ENCODE results near the gene SPINDOC. TPM values are rescaled to one million over a fixed set of nuclear protein-coding genes. Genes with fewer than 3 reads are reported as not detected.

Gene SPINDOC
- total RNA-seq, 1 experiment from 2014 or later = 94.5 TPM

DNA sequence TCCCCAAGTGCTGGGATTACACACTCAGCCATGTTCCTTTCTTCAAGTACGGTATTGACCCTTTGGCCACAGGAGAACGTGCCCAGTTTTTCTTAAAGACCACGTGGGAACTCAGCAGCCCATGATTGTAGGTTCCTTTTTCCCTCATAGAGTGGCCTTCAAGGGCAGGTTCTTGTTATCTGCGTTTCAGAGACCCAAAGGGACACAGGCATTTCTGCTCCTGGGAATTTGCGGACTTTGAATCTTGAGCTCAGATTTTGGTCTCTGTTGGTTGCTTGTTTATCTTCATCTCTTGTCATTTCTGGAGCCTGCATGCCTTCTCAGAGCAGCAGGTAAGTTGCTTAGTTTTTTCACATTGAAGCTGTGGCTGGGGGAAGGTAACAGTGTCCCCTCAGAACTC, 37.7 kb downstream of the SPINDOC start:
- H3K4me3 ChIP-seq (ENCODE audit: low read depth, low read length, poor library complexity, severe bottlenecking) = no peak overlapping the region
- H3K27ac ChIP-seq (ENCODE audit: low read depth, low read length, poor library complexity, severe bottlenecking) = peak overlapping the region; percentile 41
- no peak for DNase-seq (ENCODE audit: low spot score)
- intact Hi-C loops (cut with micrococcal nuclease; ENCODE audit: unreplicated experiment) = no loop called here
- peaks cover 15% of the 10 kb centered on the region for H3K4me1 ChIP-seq (ENCODE audit: insufficient read depth, low read length, poor library complexity, severe bottlenecking)
- TF ChIP-seq EZH2 (IDR thresholded peaks at IDR 0.05; ENCODE audit: borderline replicate concordance, low read depth, low read length, poor library complexity, severe bottlenecking) = no peak
- TF ChIP-seq, protein P1, sequence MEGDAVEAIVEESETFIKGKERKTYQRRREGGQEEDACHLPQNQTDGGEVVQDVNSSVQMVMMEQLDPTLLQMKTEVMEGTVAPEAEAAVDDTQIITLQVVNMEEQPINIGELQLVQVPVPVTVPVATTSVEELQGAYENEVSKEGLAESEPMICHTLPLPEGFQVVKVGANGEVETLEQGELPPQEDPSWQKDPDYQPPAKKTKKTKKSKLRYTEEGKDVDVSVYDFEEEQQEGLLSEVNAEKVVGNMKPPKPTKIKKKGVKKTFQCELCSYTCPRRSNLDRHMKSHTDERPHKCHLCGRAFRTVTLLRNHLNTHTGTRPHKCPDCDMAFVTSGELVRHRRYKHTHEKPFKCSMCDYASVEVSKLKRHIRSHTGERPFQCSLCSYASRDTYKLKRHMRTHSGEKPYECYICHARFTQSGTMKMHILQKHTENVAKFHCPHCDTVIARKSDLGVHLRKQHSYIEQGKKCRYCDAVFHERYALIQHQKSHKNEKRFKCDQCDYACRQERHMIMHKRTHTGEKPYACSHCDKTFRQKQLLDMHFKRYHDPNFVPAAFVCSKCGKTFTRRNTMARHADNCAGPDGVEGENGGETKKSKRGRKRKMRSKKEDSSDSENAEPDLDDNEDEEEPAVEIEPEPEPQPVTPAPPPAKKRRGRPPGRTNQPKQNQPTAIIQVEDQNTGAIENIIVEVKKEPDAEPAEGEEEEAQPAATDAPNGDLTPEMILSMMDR (conservative IDR thresholded peaks at IDR 0.05; ENCODE audit: low read depth, low read length) = no peak
- no peaks in the 10 kb centered on the region for H3K9me3 ChIP-seq (ENCODE audit: low read depth, low read length, poor library complexity, severe bottlenecking)
- H3K36me3 ChIP-seq (ENCODE audit: insufficient read depth, low read length, poor library complexity, severe bottlenecking) = peaks cover 1% of the 10 kb centered on the region
- CTCF ChIA-PET = no interaction called here
- POLR2A ChIA-PET (ENCODE audit: low non-redundant PET) = no interaction called here
- H3K27me3 ChIP-seq (replicated peaks; ENCODE audit: insufficient read depth, low read depth, low read length, poor library complexity) = no peaks in the 10 kb centered on the region
- no TSS peak for BruUV-seq (replicated peaks)

DNA sequence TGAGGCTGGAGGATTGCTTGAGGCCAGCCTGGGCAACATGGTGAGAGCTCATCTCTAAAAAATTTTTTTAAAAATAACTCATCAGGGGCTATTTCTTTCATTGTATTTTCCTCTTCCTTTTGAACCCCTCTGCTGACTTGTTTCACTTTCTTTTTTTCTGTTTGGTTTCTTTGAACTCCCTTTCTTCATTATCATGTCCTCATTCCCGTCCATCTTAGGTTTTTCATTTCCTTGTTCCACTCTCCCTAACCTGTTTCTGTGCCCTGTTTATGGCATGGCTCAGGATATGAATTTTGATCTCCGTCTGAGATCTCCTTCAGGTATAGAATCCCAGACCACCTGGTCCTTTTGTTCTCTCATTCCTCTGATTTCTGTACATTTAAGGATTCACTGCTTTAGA, 38.1 kb downstream of the SPINDOC start:
- Histone ChIP-seq H3K27ac (ENCODE audit: low read depth, low read length, poor library complexity, severe bottlenecking) (peak overlapping the region; percentile 41), H3K27me3 (replicated peaks; ENCODE audit: insufficient read depth, low read depth, low read length, poor library complexity) (no peaks in the 10 kb centered on the region), H3K9me3 (ENCODE audit: low read depth, low read length, poor library complexity, severe bottlenecking) (no peaks in the 10 kb centered on the region), H3K4me1 (ENCODE audit: insufficient read depth, low read length, poor library complexity, severe bottlenecking) (peaks cover 15% of the 10 kb centered on the region), H3K4me3 (ENCODE audit: low read depth, low read length, poor library complexity, severe bottlenecking) (no peak overlapping the region), H3K36me3 (ENCODE audit: insufficient read depth, low read length, poor library complexity, severe bottlenecking) (no peaks in the 10 kb centered on the region)
- BruUV-seq (replicated peaks) = no TSS peak
- DNase-seq (ENCODE audit: low spot score) = no peak
- TF ChIP-seq, protein P1 (conservative IDR thresholded peaks at IDR 0.05; ENCODE audit: low read depth, low read length) = no peak
- TF ChIP-seq EZH2 (IDR thresholded peaks at IDR 0.05; ENCODE audit: borderline replicate concordance, low read depth, low read length, poor library complexity, severe bottlenecking) = no peak
- POLR2A ChIA-PET (ENCODE audit: low non-redundant PET) = no interaction called here
- CTCF ChIA-PET = no interaction called here
- intact Hi-C loops (cut with micrococcal nuclease; ENCODE audit: unreplicated experiment) = no loop called here

DNA sequence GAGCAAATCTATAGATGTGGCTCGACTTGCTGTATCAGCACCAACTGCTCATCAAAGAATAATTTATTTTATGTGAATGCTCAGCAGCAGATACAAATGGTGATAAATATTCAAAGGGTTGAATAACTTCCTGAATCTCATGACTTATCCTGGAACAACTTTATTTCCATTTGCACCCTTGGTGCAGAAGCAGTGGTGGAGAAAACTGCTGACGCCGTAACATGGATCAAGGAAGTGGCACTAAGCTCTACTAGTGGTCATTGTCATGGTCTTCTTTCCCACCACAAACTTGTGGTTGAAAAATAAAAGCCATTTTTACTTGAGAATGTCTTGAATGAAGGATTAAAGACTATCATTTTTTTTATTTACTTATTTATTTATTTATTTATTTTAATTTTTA, 40.2 kb downstream of the SPINDOC start:
- DNase-seq (ENCODE audit: low spot score) = peak; percentile 49
- H3K36me3 ChIP-seq (ENCODE audit: insufficient read depth, low read length, poor library complexity, severe bottlenecking) = no peaks in the 10 kb centered on the region
- TF ChIP-seq, protein P1 (conservative IDR thresholded peaks at IDR 0.05; ENCODE audit: low read depth, low read length) = no peak
- TF ChIP-seq EZH2 (IDR thresholded peaks at IDR 0.05; ENCODE audit: borderline replicate concordance, low read depth, low read length, poor library complexity, severe bottlenecking) = no peak
- H3K4me1 ChIP-seq (ENCODE audit: insufficient read depth, low read length, poor library complexity, severe bottlenecking) = peaks cover 19% of the 10 kb centered on the region
- no peaks in the 10 kb centered on the region for H3K9me3 ChIP-seq (ENCODE audit: low read depth, low read length, poor library complexity, severe bottlenecking)
- CTCF ChIA-PET = no interaction called here
- no peak overlapping the region for H3K4me3 ChIP-seq (ENCODE audit: low read depth, low read length, poor library complexity, severe bottlenecking)
- H3K27me3 ChIP-seq (replicated peaks; ENCODE audit: insufficient read depth, low read depth, low read length, poor library complexity) = no peaks in the 10 kb centered on the region
- H3K27ac ChIP-seq (ENCODE audit: low read depth, low read length, poor library complexity, severe bottlenecking) = peak overlapping the region; percentile 48
- intact Hi-C loops (cut with micrococcal nuclease; ENCODE audit: unreplicated experiment) = no loop called here
- POLR2A ChIA-PET (ENCODE audit: low non-redundant PET) = no interaction called here
- BruUV-seq (replicated peaks) = no TSS peak
